Endothelial cell (in vitro differentiated cells): ENCODE results near the gene ANXA4. TPM values are rescaled to one million over a fixed set of nuclear protein-coding genes. Genes with fewer than 3 reads are reported as not detected.
"Not testable (repeated sequence)": the region's sequence is repeated elsewhere in the genome, so short reads cannot be mapped to it uniquely, and the experiment has no call there.

Experiments
- DNase-seq: peaks from one replicate; pipeline ENCODE4 v3.0.0; 2021; ENCODE audit warnings: low spot score
- H3K27ac Mint-ChIP-seq: one replicate; pipeline ENCODE4 v1.8.0; 2021; ENCODE audit warnings: mixed read lengths, inconsistent platforms; ENCODE audit not compliant: unreplicated experiment
- H3K27me3 Mint-ChIP-seq: one replicate; pipeline ENCODE4 v1.8.0; 2021; ENCODE audit warnings: mild to moderate bottlenecking, moderate library complexity, mixed read lengths, inconsistent platforms; ENCODE audit not compliant: unreplicated experiment
- H3K36me3 Mint-ChIP-seq: one replicate; pipeline ENCODE4 v1.8.0; 2021; ENCODE audit warnings: mild to moderate bottlenecking, low read depth, mixed read lengths, inconsistent platforms; ENCODE audit not compliant: unreplicated experiment
- H3K4me1 Mint-ChIP-seq: one replicate; pipeline ENCODE4 v1.8.0; 2021; ENCODE audit warnings: mild to moderate bottlenecking, mixed read lengths, inconsistent platforms; ENCODE audit not compliant: unreplicated experiment
- H3K4me3 Mint-ChIP-seq: one replicate; pipeline ENCODE4 v1.8.0; 2021; ENCODE audit warnings: mild to moderate bottlenecking, mixed read lengths, inconsistent platforms; ENCODE audit not compliant: unreplicated experiment
- H3K9me3 Mint-ChIP-seq: one replicate; pipeline ENCODE4 v1.8.0; 2021; ENCODE audit warnings: mixed read lengths, inconsistent platforms; ENCODE audit not compliant: unreplicated experiment
- total RNA-seq: library from RNA; stranded (reverse); fragmentation: NEBNext Ultra II Directional; extraction: Animal tissue kit (Norgen Biotek cat#: 25700); gene quantifications from one replicate; pipeline ENCODE4 v1.2.1, GENCODE V29; 2021; ENCODE audit not compliant: unreplicated experiment
- TF ChIP-seq, protein P1 (sequence below): fragments of 200-600 bp; sonication (generic); IDR thresholded peaks from one replicate; pipeline ENCODE4 v1.5.0; 2021; ENCODE audit warnings: antibody characterized with exemption; ENCODE audit not compliant: unreplicated experiment

Gene ANXA4
- total RNA-seq, 1 donor from 2014 or later: 29.4 TPM

DNA sequence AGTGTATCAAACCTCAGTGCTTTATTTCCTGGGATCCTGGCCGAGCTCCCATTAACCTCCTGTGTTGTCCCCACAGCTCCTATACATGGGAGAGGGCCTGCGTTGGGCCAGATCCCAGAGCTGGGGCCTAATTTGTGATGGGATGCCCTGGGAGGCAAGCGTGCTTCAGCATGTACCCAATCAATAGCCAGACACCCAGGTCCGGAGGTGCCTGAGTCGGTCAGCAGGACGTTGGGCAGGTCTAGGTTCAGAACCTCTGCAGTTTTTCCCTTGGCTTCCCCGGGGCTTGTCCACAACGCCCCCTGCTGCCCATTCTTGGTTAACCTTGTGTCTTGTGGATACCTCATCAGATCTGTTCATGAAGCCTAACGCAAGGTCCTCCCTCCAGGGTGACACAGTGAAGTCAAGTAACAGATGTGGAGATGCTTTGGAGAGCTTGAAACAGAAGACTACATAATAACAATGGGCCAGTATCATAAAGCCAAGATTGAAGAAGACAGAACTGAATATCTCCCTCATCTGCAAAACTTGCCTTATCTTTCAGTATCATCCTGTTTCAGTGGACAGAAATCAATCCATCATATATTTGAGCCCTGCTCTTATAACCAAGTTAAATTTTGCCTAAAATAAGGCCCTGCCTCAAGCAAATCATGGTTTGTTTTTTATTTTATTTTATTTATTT is 27.3 kb upstream of the ANXA4 start:
- H3K27me3 Mint-ChIP-seq, H3K4me1 Mint-ChIP-seq, H3K27ac Mint-ChIP-seq, H3K9me3 Mint-ChIP-seq, H3K36me3 Mint-ChIP-seq, H3K4me3 Mint-ChIP-seq: not testable (repeated sequence)
- peak; percentile 90 for DNase-seq
- TF ChIP-seq, protein P1, sequence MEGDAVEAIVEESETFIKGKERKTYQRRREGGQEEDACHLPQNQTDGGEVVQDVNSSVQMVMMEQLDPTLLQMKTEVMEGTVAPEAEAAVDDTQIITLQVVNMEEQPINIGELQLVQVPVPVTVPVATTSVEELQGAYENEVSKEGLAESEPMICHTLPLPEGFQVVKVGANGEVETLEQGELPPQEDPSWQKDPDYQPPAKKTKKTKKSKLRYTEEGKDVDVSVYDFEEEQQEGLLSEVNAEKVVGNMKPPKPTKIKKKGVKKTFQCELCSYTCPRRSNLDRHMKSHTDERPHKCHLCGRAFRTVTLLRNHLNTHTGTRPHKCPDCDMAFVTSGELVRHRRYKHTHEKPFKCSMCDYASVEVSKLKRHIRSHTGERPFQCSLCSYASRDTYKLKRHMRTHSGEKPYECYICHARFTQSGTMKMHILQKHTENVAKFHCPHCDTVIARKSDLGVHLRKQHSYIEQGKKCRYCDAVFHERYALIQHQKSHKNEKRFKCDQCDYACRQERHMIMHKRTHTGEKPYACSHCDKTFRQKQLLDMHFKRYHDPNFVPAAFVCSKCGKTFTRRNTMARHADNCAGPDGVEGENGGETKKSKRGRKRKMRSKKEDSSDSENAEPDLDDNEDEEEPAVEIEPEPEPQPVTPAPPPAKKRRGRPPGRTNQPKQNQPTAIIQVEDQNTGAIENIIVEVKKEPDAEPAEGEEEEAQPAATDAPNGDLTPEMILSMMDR: peak; percentile 74

DNA sequence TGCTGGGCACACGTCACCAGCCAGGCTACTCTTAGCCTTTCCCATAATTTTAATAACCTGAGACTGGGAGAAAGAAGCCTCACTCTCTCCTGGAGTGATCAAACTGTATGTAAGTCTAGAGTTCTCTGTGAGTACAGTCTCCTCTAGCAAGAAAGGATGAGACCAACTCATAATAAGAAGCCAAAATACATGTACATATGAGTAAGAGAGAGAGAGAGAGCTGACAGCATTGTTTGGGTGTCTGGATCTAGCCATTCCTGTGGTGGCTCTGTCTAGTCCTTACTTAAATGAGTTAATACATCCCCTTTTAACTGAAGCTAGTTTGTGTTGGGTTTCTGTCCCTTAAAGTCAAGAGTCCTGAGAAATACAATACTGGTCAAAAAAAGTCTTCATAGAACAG is 26.0 kb upstream of the ANXA4 start:
- no peaks in the 10 kb centered on the region for H3K4me1 Mint-ChIP-seq
- H3K9me3 Mint-ChIP-seq: no peaks in the 10 kb centered on the region
- TF ChIP-seq, protein P1: no peak
- DNase-seq: no peak
- H3K4me3 Mint-ChIP-seq: no peak overlapping the region
- peaks cover 3% of the 10 kb centered on the region for H3K27me3 Mint-ChIP-seq
- peaks cover 3% of the 10 kb centered on the region for H3K36me3 Mint-ChIP-seq
- no peak overlapping the region for H3K27ac Mint-ChIP-seq

DNA sequence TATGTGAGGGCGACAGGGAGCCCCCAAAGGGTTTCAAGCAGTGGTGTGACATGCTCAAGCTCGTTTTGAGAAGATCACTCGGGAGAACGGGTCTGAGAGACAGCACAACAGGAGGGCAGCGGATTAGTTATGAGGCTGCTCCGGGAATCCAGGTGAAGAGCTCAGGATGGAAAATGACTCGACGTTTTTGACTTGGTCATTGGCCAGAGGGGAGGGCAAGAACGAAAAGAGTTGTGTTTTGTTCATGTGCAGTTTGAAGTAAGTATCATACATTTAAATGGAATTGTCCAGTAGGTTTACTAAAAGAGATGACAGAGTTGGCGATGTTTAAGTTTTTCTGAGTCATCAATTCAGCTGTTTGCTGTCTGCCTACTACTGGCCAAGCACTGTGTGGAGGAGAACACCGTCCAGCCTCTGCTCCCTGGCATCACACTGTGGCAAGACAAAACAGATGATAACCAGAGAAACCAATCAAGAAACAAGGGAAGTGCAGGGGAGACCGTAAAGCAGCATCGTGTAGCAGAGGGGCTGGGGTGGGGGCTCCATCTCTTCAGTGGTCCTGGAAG is 25.3 kb upstream of the ANXA4 start:
- H3K9me3 Mint-ChIP-seq: no peaks in the 10 kb centered on the region
- H3K36me3 Mint-ChIP-seq: peaks cover 3% of the 10 kb centered on the region
- TF ChIP-seq, protein P1: no peak
- H3K4me3 Mint-ChIP-seq: no peak overlapping the region
- H3K4me1 Mint-ChIP-seq: no peaks in the 10 kb centered on the region
- no peak overlapping the region for H3K27ac Mint-ChIP-seq
- H3K27me3 Mint-ChIP-seq: peaks cover 3% of the 10 kb centered on the region
- DNase-seq: no peak

DNA sequence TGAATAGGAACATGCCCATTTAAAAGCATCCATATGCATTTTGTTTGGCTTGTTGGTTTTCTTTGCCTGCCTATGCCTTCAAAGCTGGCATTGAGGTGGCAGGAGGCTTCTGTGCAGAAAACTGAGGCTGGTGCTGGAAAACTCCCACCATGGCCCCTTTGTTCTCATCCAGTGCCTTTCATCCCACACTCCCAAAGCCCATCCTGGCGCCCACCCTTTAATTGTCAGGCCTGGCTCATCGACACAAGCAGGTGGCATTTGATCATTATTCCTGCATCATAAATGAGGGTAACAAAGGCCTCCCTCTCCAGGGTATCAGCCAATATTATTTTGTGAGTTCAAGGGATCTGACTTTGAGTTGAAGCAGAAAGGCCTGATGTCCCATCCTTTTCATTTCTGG is 24.7 kb upstream of the ANXA4 start:
- Mint-ChIP-seq H3K27me3 (peaks cover 3% of the 10 kb centered on the region), H3K4me3 (no peak overlapping the region), H3K36me3 (no peaks in the 10 kb centered on the region), H3K27ac (no peak overlapping the region), H3K4me1 (no peaks in the 10 kb centered on the region), H3K9me3 (no peaks in the 10 kb centered on the region)
- DNase-seq: no peak
- TF ChIP-seq, protein P1: no peak

DNA sequence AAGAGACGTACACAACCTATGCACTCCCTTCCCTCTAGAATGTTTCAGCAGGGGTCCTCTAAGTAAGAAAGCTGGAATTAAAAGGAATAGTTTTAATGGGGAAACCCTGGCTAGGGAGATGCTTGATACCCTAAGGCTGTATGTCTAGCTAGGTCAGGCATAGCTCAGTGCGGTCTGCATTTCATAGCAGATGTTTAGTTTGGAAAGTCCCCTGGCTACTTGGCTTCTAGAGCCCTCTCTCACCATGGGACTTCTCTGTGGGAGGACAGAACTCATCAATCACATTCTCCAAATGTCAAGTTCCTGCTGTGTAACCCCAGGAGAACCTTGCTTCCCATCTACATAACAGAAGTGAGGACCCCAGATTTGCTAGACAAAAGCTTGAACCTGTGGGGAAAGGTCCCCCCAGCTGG is 24.1 kb upstream of the ANXA4 start:
- H3K36me3 Mint-ChIP-seq: no peaks in the 10 kb centered on the region
- H3K9me3 Mint-ChIP-seq: no peaks in the 10 kb centered on the region
- H3K27me3 Mint-ChIP-seq: peaks cover 3% of the 10 kb centered on the region
- no peaks in the 10 kb centered on the region for H3K4me1 Mint-ChIP-seq
- DNase-seq: no peak
- TF ChIP-seq, protein P1: no peak
- H3K4me3 Mint-ChIP-seq: no peak overlapping the region
- no peak overlapping the region for H3K27ac Mint-ChIP-seq
